Occipital lobe (tissue), 2 donors: Measurements from ENCODE around the gene CLCF1. TPM values are rescaled to one million over a fixed set of nuclear protein-coding genes. Genes with fewer than 3 reads are reported as not detected.

Source experiments
- DNase-seq: peaks from one replicate; lab custom pipeline; 2025; lab: John Stamatoyannopoulos, UW
- total RNA-seq: library from RNA; depleted of rRNA; stranded (reverse); fragments of >200 nt; gene quantifications from one replicate; pipeline ENCODE4 v1.2.3, GENCODE V29; 2014

The CLCF1 gene
- total RNA-seq, 1 donor from 2014 or later = not detected

- no peak for DNase-seq
Observed at GRCh38 chr11:67374571-67375281, 1.3 kb upstream of the CLCF1 start.

- DNase-seq = no peak
Observed at GRCh38 chr11:67373648-67374570, 511 bp upstream of the CLCF1 start.

GRCh38 chr11:67372321-67372992, 941 bp downstream of the CLCF1 start:
- no peak for DNase-seq

- DNase-seq = no peak
Observed at GRCh38 chr11:67371911-67372320, 1.5 kb downstream of the CLCF1 start.

- no peak for DNase-seq
Observed at GRCh38 chr11:67371189-67371910, 2.0 kb downstream of the CLCF1 start.

GRCh38 chr11:67370351-67371076, 2.9 kb downstream of the CLCF1 start:
- no peak for DNase-seq

GRCh38 chr11:67369801-67370284, 3.6 kb downstream of the CLCF1 start:
- no peak for DNase-seq

- DNase-seq = no peak
Observed at GRCh38 chr11:67369275-67369674, 4.1 kb downstream of the CLCF1 start.

- no peak for DNase-seq
Observed at GRCh38 chr11:67368621-67369020, 4.8 kb downstream of the CLCF1 start.

GRCh38 chr11:67367761-67368227, 5.6 kb downstream of the CLCF1 start:
- DNase-seq = no peak

GRCh38 chr11:67366961-67367760, 6.2 kb downstream of the CLCF1 start:
- no peak for DNase-seq

GRCh38 chr11:67366546-67366945, 6.9 kb downstream of the CLCF1 start:
- no peak for DNase-seq

GRCh38 chr11:67365736-67366444, 7.5 kb downstream of the CLCF1 start:
- DNase-seq = peak; percentile 54

- DNase-seq = no peak
Observed at GRCh38 chr11:67364783-67365722, 8.3 kb downstream of the CLCF1 start.

- no peak for DNase-seq
Observed at GRCh38 chr11:67364169-67364568, 9.2 kb downstream of the CLCF1 start.

GRCh38 chr11:67357831-67358670, 15.3 kb downstream of the CLCF1 start:
- no peak for DNase-seq
